GM13977 (cell line): Measurements from ENCODE around the gene SNX4.

Source experiments
- DNase-seq: peaks from one replicate; pipeline ENCODE4 v3.0.0; 2012; ENCODE audit warnings: low spot score
- in situ Hi-C: fragments of 300-500 bp; cut with MboI; formaldehyde crosslinking; loops from one replicate; pipeline ENCODE4 v1.12.0; 2022; ENCODE audit warnings: low sequenced_read_pairs, low pct_unique_long_range_greater_than_20kb, mixed read lengths, inconsistent platforms; ENCODE audit not compliant: unreplicated experiment
- TF ChIP-seq, protein P1 (sequence below): IDR thresholded peaks from 2 replicates; pipeline ENCODE4 v1.5.1; 2012; ENCODE audit warnings: mild to moderate bottlenecking, control low read depth; ENCODE audit not compliant: insufficient read depth; ENCODE audit errors: extremely low read depth, missing control alignments

The SNX4 gene

DNA sequence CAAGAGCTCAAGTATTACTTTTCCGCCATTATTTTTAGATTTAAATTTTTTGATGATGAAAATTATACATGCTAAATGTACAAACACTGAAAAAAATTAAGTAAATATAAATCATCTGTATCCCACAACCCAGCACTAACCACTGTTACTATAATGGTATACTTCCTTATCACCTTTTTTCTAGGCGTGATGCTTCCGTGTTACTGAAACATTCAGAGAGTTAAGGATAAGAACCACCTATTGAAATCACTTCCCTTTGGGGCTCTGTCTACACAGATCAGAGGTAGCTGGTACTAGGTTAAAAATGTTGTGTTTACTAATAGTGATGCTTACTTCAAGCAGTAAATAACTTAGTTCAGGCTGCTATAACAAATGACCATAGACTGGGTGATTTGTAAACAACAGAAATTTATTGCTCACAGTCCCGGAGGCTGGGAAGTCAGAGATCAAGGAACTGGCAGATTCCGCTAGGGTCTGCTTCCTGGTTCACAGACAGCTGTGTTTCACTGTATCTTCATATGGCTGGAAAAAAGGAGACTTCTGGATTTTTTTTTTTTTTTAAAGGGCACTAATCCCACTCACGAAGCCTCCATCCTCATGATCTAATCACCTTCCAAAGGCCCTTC is 6.4 kb downstream of the SNX4 start:
- in situ Hi-C loops, result no loop called here
- DNase-seq, result no peak
- TF ChIP-seq, protein P1, sequence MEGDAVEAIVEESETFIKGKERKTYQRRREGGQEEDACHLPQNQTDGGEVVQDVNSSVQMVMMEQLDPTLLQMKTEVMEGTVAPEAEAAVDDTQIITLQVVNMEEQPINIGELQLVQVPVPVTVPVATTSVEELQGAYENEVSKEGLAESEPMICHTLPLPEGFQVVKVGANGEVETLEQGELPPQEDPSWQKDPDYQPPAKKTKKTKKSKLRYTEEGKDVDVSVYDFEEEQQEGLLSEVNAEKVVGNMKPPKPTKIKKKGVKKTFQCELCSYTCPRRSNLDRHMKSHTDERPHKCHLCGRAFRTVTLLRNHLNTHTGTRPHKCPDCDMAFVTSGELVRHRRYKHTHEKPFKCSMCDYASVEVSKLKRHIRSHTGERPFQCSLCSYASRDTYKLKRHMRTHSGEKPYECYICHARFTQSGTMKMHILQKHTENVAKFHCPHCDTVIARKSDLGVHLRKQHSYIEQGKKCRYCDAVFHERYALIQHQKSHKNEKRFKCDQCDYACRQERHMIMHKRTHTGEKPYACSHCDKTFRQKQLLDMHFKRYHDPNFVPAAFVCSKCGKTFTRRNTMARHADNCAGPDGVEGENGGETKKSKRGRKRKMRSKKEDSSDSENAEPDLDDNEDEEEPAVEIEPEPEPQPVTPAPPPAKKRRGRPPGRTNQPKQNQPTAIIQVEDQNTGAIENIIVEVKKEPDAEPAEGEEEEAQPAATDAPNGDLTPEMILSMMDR, result no peak

DNA sequence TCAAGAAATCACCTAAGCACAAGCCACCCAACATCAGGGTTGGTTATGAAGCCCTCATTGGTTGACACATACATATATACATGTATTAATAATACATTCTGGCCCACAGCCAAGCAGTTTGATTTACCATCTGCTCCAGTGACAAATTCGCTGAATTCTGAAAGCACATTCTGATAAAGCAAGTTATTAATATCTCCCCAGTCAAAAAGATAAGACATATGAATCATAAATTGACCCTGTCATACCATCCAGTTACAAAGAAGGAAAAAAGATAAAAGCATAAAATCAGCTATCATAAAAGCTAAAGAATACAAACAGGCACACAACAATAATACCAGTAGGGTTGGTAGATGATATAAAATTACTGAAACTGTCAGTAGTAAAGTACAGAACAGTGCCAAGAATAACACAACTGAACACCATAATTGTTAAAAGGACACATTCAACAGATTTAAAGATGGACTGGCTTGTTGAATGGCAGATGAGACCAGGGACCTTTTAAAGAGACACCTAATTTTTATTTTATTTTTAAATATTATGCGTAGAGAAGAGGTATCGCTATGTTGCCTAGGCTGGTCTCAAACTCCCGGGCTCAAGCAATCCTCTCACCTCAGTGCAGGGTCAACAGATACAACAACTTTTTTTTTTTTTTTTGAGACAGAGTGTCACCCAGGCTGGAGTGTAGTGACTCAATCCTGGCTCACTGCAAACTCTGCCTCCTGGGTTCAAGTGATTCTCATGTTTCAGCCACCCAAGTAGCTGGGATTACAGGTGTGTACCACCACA is 7.7 kb downstream of the SNX4 start:
- DNase-seq, result peak; percentile 23
- in situ Hi-C loops, result no loop called here

DNA sequence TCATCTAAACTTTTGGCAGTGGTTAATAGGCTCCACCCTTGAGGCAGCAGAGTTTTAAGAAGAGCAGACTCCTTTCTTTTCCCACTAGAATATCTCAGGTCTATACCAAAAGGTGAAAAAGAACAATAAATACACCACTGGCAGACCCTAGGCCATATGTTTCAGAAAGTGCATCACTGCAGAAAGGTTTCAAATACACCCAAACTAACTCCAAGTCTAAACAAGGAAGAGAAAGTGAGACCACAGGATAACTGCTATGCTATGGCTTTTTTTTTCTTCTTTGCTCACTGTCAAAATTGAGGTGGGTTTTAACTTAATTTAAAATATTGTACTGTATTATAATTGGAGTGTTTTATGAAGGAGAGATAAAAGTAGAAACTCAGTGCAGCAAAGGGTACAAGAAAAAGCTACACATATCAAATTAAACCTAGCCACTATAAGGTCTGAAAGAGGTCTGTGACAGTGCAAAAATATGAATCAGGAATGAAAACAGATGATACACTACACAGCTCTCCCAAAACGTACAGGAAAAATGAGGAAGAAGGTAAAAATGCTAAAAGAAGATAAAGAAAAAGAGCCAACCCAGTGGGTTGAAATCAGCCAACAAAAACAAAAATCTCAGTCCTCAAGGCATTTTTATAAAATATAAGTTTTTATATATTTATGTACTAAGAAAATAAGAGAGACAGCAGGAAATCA is 8.4 kb downstream of the SNX4 start:
- TF ChIP-seq, protein P1, result no peak
- no peak for DNase-seq
- in situ Hi-C loops, result no loop called here

More for the DNA sequence above, 7.7 kb downstream of the SNX4 start:
- TF ChIP-seq, protein P1, result no peak

DNA sequence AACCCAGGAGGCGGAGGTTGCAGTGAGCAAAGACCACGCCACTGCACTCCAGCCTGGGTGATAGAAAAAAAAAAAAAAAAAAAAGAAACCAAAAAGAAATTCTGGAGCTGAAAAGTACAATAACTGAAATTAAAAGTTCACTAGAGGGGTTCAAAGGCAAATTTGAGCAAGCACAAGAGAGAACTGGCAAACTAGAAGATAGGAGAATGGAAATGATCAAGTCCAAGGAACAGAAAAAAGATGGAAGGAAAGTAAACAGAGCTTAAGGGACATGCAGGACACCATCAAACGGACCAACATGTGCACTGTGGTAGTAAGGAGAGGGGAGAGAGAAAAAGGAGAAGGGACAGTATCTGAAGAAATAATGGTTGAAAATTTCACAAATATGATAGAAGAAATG is 12.9 kb downstream of the SNX4 start:
- in situ Hi-C loops, result no loop called here
- TF ChIP-seq, protein P1, result no peak
- no peak for DNase-seq

DNA sequence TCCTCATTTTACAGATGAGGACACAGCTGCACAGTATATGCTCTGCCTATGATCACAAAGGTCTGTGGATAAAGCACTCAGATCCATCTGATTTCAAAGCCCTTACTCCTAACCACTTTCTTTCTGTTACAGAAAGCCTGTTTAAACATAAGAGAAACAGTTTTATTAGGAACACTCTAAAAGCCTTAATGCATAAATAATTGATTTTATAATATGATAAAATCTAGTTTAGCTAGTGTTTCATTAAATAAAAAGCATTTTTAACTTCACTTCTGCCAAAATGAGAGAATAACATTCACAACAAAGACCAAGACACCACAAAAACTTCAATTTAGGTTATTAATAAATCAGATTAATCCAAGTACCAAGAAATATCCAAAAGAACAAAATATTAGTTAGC is 21.4 kb downstream of the SNX4 start:
- DNase-seq, result no peak
- in situ Hi-C loops, result no loop called here
- TF ChIP-seq, protein P1, result no peak

DNA sequence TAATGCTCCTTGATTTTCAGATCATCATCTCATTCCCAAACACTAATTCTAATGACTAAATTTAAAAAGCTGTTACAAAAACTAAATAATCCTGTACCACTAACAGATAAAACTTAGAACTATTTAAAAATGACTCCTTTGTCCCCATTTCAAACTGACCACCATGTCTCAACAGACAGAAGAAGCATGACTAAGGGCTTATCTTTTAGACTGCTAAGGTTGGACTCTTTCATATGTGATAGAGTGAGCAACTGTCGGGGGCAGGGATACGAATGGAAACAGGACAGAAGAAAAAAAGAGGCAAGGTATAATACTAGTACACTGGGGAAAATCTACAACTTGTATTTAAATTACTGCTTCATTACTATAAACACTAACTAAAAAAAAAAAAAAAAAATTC is 23.3 kb downstream of the SNX4 start:
- in situ Hi-C loops, result no loop called here

More for the DNA sequence above, 23.3 kb downstream of the SNX4 start:
- TF ChIP-seq, protein P1, result no peak
- no peak for DNase-seq
